Right atrium auricular region (tissue), 2 donors: ENCODE measurements around the gene TXLNB. TPM values are rescaled to one million over a fixed set of nuclear protein-coding genes. Genes with fewer than 3 reads are reported as not detected.

Experiments used
- DNase-seq: peaks from one replicate; pipeline ENCODE4 v3.0.0-alpha.2; 2019; ENCODE audit warnings: low spot score
- H3K27ac ChIP-seq, 2 donors: fragments of 200-600 bp; sonication (generic); 1 replicate in 1 of 2; 2 replicates in 1 of 2; pipeline ENCODE4 v1.5.1; 2016 to 2019
- H3K27me3 ChIP-seq, 2 donors: fragments of 200-600 bp; sonication (generic); one replicate each; pipeline versions ENCODE4 v1.5.1 to v1.6.0; 2017 to 2019
- H3K36me3 ChIP-seq: fragments of 200-600 bp; sonication (generic); one replicate; pipeline ENCODE4 v1.5.1; 2016
- H3K4me1 ChIP-seq, 2 donors: fragments of 200-600 bp; sonication (generic); one replicate each; pipeline versions ENCODE4 v1.5.1 to v1.6.0; 2017 to 2019
- H3K4me3 ChIP-seq, 2 donors: fragments of 200-600 bp; sonication (generic); 1 replicate in 1 of 2; 2 replicates in 1 of 2; pipeline ENCODE4 v1.5.1; 2017 to 2019; ENCODE audit warnings: mild to moderate bottlenecking in 1 of 2, moderate library complexity in 1 of 2
- H3K9me3 ChIP-seq, 2 donors: fragments of 200-600 bp; sonication (generic); one replicate each; pipeline ENCODE4 v1.5.1; 2019
- CTCF ChIP-seq, 2 donors: fragments of 200-600 bp; sonication (generic); IDR thresholded peaks; one replicate each; pipeline ENCODE4 v1.5.1; 2019; ENCODE audit warnings: antibody characterized with exemption in 2 of 2
- total RNA-seq, 2 donors: library from RNA; depleted of rRNA; stranded (reverse); fragments of >200 nt; gene quantifications; one replicate each; pipeline ENCODE4 v1.1.0, GENCODE V29; 2016

Gene TXLNB
- total RNA-seq, 2 donors from 2014 or later: 74.7 to 132 TPM

GRCh38 chr6:139282684-139283083 is 9.1 kb downstream of the TXLNB start:
- TF ChIP-seq CTCF (IDR thresholded peaks at IDR 0.05): no peak
- Histone ChIP-seq H3K4me1 (peaks cover 0 to 14% of the 10 kb centered on the region in 2 donors), H3K27ac (no peak overlapping the region), H3K9me3 (no peaks in the 10 kb centered on the region), H3K36me3 (no peaks in the 10 kb centered on the region), H3K27me3 (no peaks in the 10 kb centered on the region), H3K4me3 (no peak overlapping the region)
- no peak for DNase-seq

GRCh38 chr6:139278190-139278589 is 13.6 kb downstream of the TXLNB start:
- peak overlapping the region; percentile 71 to 78 for H3K27ac ChIP-seq
- no peaks in the 10 kb centered on the region for H3K9me3 ChIP-seq
- H3K27me3 ChIP-seq: no peaks in the 10 kb centered on the region
- H3K4me3 ChIP-seq: no peak overlapping the region
- no peak for TF ChIP-seq CTCF (IDR thresholded peaks at IDR 0.05)
- peaks cover 0 to 8% of the 10 kb centered on the region in 2 donors for H3K4me1 ChIP-seq
- no peak for DNase-seq
- H3K36me3 ChIP-seq: peaks cover 7% of the 10 kb centered on the region

DNA sequence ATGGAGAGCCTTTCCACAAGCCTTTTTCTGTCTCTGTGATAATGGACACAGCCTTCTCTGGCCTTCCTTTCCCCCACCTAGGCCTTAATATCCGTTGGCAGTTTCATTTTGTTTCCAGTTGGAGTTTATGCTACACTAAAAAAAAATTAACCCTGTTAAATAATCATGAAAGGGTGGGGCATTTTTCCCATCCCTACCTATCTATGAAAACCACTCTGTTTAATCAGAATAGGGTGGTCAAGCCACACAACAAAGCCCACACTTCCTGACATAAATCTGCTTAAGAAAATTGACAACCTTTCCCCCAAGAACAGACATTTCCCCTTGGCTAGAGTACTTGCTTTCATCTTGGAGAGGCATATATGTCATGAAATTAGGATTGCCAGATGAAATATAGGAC is 14.2 kb downstream of the TXLNB start:
- H3K4me3 ChIP-seq: no peak overlapping the region
- peaks cover 0 to 8% of the 10 kb centered on the region in 2 donors for H3K4me1 ChIP-seq
- H3K36me3 ChIP-seq: peaks cover 7% of the 10 kb centered on the region
- DNase-seq: no peak
- H3K9me3 ChIP-seq: no peaks in the 10 kb centered on the region
- TF ChIP-seq CTCF (IDR thresholded peaks at IDR 0.05): no peak
- peak overlapping the region; percentile 71 to 78 for H3K27ac ChIP-seq
- no peaks in the 10 kb centered on the region for H3K27me3 ChIP-seq

DNA sequence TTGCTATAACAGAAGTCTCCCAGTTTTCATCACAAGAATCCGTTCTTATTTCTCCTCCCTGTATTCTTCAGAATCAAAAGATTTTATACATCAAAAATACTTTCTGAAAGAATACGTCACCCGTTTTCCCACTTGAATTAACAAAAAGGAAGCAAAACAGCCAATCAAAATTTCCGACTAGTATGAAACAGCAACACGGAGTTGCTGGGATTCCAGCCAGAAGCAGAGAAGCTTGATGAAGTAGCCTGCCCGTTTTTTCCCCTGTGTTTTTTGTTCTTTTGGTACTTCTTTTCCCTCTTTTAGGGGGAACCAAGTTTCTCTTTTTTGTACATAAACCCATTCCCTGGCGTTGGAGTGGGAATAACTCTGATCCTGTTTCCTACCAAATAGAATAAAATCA is 14.6 kb downstream of the TXLNB start:
- Histone ChIP-seq H3K27ac (peak overlapping the region; percentile 71 to 78), H3K4me3 (no peak overlapping the region), H3K9me3 (no peaks in the 10 kb centered on the region), H3K27me3 (no peaks in the 10 kb centered on the region), H3K36me3 (peaks cover 7% of the 10 kb centered on the region), H3K4me1 (peaks cover 0 to 8% of the 10 kb centered on the region in 2 donors)
- DNase-seq: no peak
- no peak for TF ChIP-seq CTCF (IDR thresholded peaks at IDR 0.05)

GRCh38 chr6:139275279-139276055 is 16.3 kb downstream of the TXLNB start:
- H3K4me3 ChIP-seq: no peak overlapping the region
- H3K27ac ChIP-seq: no peak overlapping the region
- peaks cover 0 to 8% of the 10 kb centered on the region in 2 donors for H3K4me1 ChIP-seq

More at GRCh38 chr6:139275279-139276055, 16.3 kb downstream of the TXLNB start:
- Histone ChIP-seq H3K9me3 (no peaks in the 10 kb centered on the region), H3K36me3 (peaks cover 7% of the 10 kb centered on the region), H3K27me3 (no peaks in the 10 kb centered on the region)
- DNase-seq: no peak
- TF ChIP-seq CTCF (IDR thresholded peaks at IDR 0.05): no peak
